Liver (tissue), 9 donors: Measurements from ENCODE around the gene WDR1. TPM values are rescaled to one million over a fixed set of nuclear protein-coding genes. Genes with fewer than 3 reads are reported as not detected.

ENCODE experiments used
- DNase-seq: peaks from one replicate; pipeline ENCODE4 v3.0.0-alpha.2; 2017; ENCODE audit warnings: low spot score
- H3K27ac ChIP-seq, 2 donors: one replicate each; pipeline ENCODE4 v1.7.0; 2013; ENCODE audit warnings: inconsistent platforms in 2 of 2, low read length in 2 of 2, control low read depth in 1 of 2, low read depth in 1 of 2, mild to moderate bottlenecking in 1 of 2
- H3K27me3 ChIP-seq, 4 donors: one replicate each; pipeline versions ENCODE4 v1.6.1 to v1.7.0; 2013; ENCODE audit warnings: low read length in 3 of 4, inconsistent platforms in 1 of 4, mild to moderate bottlenecking in 1 of 4, moderate library complexity in 1 of 4; ENCODE audit not compliant: control insufficient read depth in 4 of 4, insufficient read depth in 4 of 4
- H3K36me3 ChIP-seq, 4 donors: one replicate each; pipeline versions ENCODE4 v1.6.1 to v1.7.0; 2013; ENCODE audit warnings: low read length in 3 of 4, mild to moderate bottlenecking in 3 of 4, low read depth in 1 of 4, moderate library complexity in 1 of 4; ENCODE audit not compliant: control insufficient read depth in 4 of 4, insufficient read depth in 3 of 4
- H3K4me1 ChIP-seq, 4 donors: one replicate each; pipeline versions ENCODE4 v1.6.1 to v1.7.0; 2013; ENCODE audit warnings: low read length in 3 of 4, mild to moderate bottlenecking in 3 of 4, moderate library complexity in 1 of 4; ENCODE audit not compliant: control insufficient read depth in 4 of 4, insufficient read depth in 4 of 4
- H3K4me3 ChIP-seq, 3 donors: one replicate each; pipeline versions ENCODE4 v1.6.1 to v1.7.0; 2013; ENCODE audit warnings: low read length in 3 of 3, control low read depth in 1 of 3, low read depth in 1 of 3, mild to moderate bottlenecking in 1 of 3
- H3K9ac ChIP-seq, 2 donors: one replicate each; pipeline ENCODE4 v1.7.0; 2013; ENCODE audit warnings: low read length in 2 of 2, mild to moderate bottlenecking in 2 of 2, moderate library complexity in 2 of 2, control low read depth in 1 of 2, low read depth in 1 of 2
- H3K9me3 ChIP-seq, 4 donors: one replicate each; pipeline versions ENCODE4 v1.6.1 to v1.7.0; 2013; ENCODE audit warnings: low read length in 3 of 4; ENCODE audit not compliant: control insufficient read depth in 4 of 4
- CTCF ChIP-seq: fragments of 150-350 bp; IDR thresholded peaks from 2 replicates; pipeline ENCODE4 v1.5.1; 2017; ENCODE audit warnings: improper control_type of control experiment, low read depth, low read length; ENCODE audit not compliant: missing input control
- GABPA ChIP-seq, 2 donors: IDR thresholded peaks in 1 of 2; conservative IDR thresholded peaks in 1 of 2; 2 replicates each; pipeline ENCODE4 v1.6.1; 2016; ENCODE audit warnings: antibody characterized with exemption in 2 of 2, mild to moderate bottlenecking in 1 of 2, moderate library complexity in 1 of 2
- HNF4A ChIP-seq, 2 donors: conservative IDR thresholded peaks; 2 replicates each; pipeline ENCODE4 v1.6.1; 2016; ENCODE audit warnings: antibody characterized with exemption in 2 of 2, mild to moderate bottlenecking in 2 of 2
- NR2F2 ChIP-seq: IDR thresholded peaks from 2 replicates; pipeline ENCODE4 v1.6.1; 2016; ENCODE audit warnings: antibody characterized with exemption
- RAD21 ChIP-seq, 2 donors: IDR thresholded peaks; 2 replicates each; pipeline ENCODE4 v1.6.1; 2016; ENCODE audit warnings: antibody characterized with exemption in 2 of 2, mild to moderate bottlenecking in 2 of 2
- SP1 ChIP-seq: IDR thresholded peaks from 2 replicates; pipeline ENCODE4 v1.6.1; 2018; ENCODE audit warnings: antibody characterized with exemption, mild to moderate bottlenecking
- ZBTB33 ChIP-seq: IDR thresholded peaks from 2 replicates; pipeline ENCODE4 v1.6.1; 2016; ENCODE audit warnings: antibody characterized with exemption
- WGBS: extraction: QIAGEN DNeasy Blood & Tissue Kit; methylation state at CpG from one replicate; pipeline ENCODE4 v1.1.7; 2013; 5-methylcytosine and 5-hydroxymethylcytosine counted together
- polyA plus RNA-seq, 2 donors: library from polyadenylated mRNA; stranded (reverse) in 1 of 2; unstranded in 1 of 2; fragments of 200-250 nt in 1 of 2; fragments of >200 nt in 1 of 2; fragmentation: Nextera tagmentation in 1 of 2; extraction: Ambion mirVana in 1 of 2; gene quantifications; one replicate each; pipeline versions ENCODE4 v1.2.1 to v1.2.3, GENCODE V29; 2013 to 2015
- total RNA-seq, 2 donors: library from RNA; depleted of rRNA; stranded (reverse); fragments of >200 nt; gene quantifications; one replicate each; pipeline ENCODE4 v1.2.3, GENCODE V29; 2014
- donor health status: healthy.
- donor health status: healthy.
- donor health status: healthy.
- donor health status: healthy.
- donor health status: healthy.

The WDR1 gene
- total and polyA plus RNA-seq, 4 donors = 31.1 to 97.4 (median 65.7) TPM

GRCh38 chr4:10066670-10067651 is 49.6 kb downstream of the WDR1 start:
- Histone ChIP-seq H3K4me3 (no peak overlapping the region), H3K9me3 (no peaks in the 10 kb centered on the region), H3K36me3 (no peaks in the 10 kb centered on the region), H3K27ac (no peak overlapping the region), H3K4me1 (no peaks in the 10 kb centered on the region), H3K9ac (no peak overlapping the region), H3K27me3 (no peaks in the 10 kb centered on the region)
- DNase-seq = no peak
- 97% methylated on average over 15 of the region's 15 CpGs for WGBS
- no peak for TF ChIP-seq RAD21 (IDR thresholded peaks at IDR 0.05)
- TF ChIP-seq GABPA (IDR thresholded peaks at IDR 0.05 in 1 of 2, conservative IDR thresholded peaks at IDR 0.05 in 1 of 2) = no peak

GRCh38 chr4:10066206-10066605 is 50.4 kb downstream of the WDR1 start:
- H3K36me3 ChIP-seq = no peaks in the 10 kb centered on the region

More at GRCh38 chr4:10066206-10066605, 50.4 kb downstream of the WDR1 start:
- Histone ChIP-seq H3K9me3 (no peaks in the 10 kb centered on the region), H3K9ac (no peak overlapping the region), H3K4me1 (no peaks in the 10 kb centered on the region), H3K4me3 (no peak overlapping the region), H3K27me3 (no peaks in the 10 kb centered on the region), H3K27ac (no peak overlapping the region)
- 76% methylated on average over 2 of the region's 2 CpGs for WGBS
- TF ChIP-seq SP1 = no peak
- no peak for TF ChIP-seq CTCF
- TF ChIP-seq GABPA (IDR thresholded peaks at IDR 0.05 in 1 of 2, conservative IDR thresholded peaks at IDR 0.05 in 1 of 2) = no peak
- no peak for TF ChIP-seq NR2F2
- TF ChIP-seq ZBTB33 = no peak
- TF ChIP-seq HNF4A (conservative IDR thresholded peaks at IDR 0.05) = no peak
- no peak for DNase-seq
